SK-N-SH (cell line): ENCODE measurements around the gene RASD2. TPM values are rescaled to one million over a fixed set of nuclear protein-coding genes. Genes with fewer than 3 reads are reported as not detected.

Experiments used
- CTCF ChIA-PET: fragments of 300-600, 350-600 bp; formaldehyde crosslinking; extraction: SDS; loops from one replicate; lab custom pipeline; 2021; lab: Yijun Ruan, JAX
- POLR2A ChIA-PET: fragments of 350-600 bp; sonication (Branson Sonifier 250); formaldehyde crosslinking; extraction: SDS; loops from one replicate; lab custom pipeline; 2020; ENCODE audit warnings: antibody characterized with exemption, inconsistent platforms; lab: Yijun Ruan, JAX
- DNase-seq: peaks from one replicate; pipeline ENCODE4 v3.0.0; 2012
- H2AFZ ChIP-seq: fragments of 200-600 bp; sonication (generic); 2 replicates; pipeline ENCODE4 v1.8.1; 2016; ENCODE audit warnings: antibody characterized with exemption, mild to moderate bottlenecking, low read depth
- H3F3A ChIP-seq: fragments of 200-600 bp; sonication (generic); replicated peaks from 2 replicates; pipeline ENCODE3; 2016; ENCODE audit warnings: antibody characterized with exemption, mild to moderate bottlenecking; ENCODE audit not compliant: insufficient read depth
- H3K27ac ChIP-seq, 2 experiments: fragments of 200-500 bp in 1 of 2; fragments of 200-600 bp in 1 of 2; sonication (Bioruptor generic) in 1 of 2; sonication (generic), shearing (Covaris generic) in 1 of 2; 2 replicates each; pipeline versions ENCODE4 v1.5.1 to v1.6.1; 2014 to 2016; ENCODE audit warnings: low read depth in 2 of 2, inconsistent platforms in 1 of 2, low read length in 1 of 2, mild to moderate bottlenecking in 1 of 2, mixed read lengths in 1 of 2
- H3K27me3 ChIP-seq: fragments of 200-600 bp; sonication (generic), shearing (Covaris generic); 2 replicates; pipeline ENCODE4 v1.6.1; 2016; ENCODE audit warnings: mixed run types; ENCODE audit not compliant: insufficient read depth
- H3K36me3 ChIP-seq, 2 experiments: fragments of 200-500 bp in 1 of 2; fragments of 200-600 bp in 1 of 2; sonication (Bioruptor generic) in 1 of 2; sonication (generic) in 1 of 2; replicated peaks in 1 of 2; 2 replicates each; pipeline versions ENCODE3 to v1.5.1; 2014 to 2016; ENCODE audit warnings: low read length in 1 of 2, mild to moderate bottlenecking in 1 of 2; ENCODE audit not compliant: insufficient read depth in 2 of 2, control insufficient read depth in 1 of 2
- H3K4me1 ChIP-seq, 2 experiments: fragments of 200-500 bp in 1 of 2; fragments of 200-600 bp in 1 of 2; sonication (Bioruptor generic) in 1 of 2; sonication (generic), shearing (Covaris generic) in 1 of 2; 2 replicates each; pipeline versions ENCODE4 v1.5.1 to v1.6.1; 2014 to 2016; ENCODE audit warnings: low read depth in 1 of 2, low read length in 1 of 2, mixed run types in 1 of 2; ENCODE audit not compliant: insufficient read depth in 2 of 2, control insufficient read depth in 1 of 2
- H3K4me2 ChIP-seq: fragments of 200-600 bp; sonication (generic), shearing (Covaris generic); 2 replicates; pipeline ENCODE4 v1.6.1; 2017; ENCODE audit warnings: mixed run types
- H3K4me3 ChIP-seq, 2 experiments: fragments of 200-500 bp in 1 of 2; fragments of 200-600 bp in 1 of 2; sonication (Bioruptor generic) in 1 of 2; sonication (generic), shearing (Covaris generic) in 1 of 2; 2 replicates each; pipeline versions ENCODE4 v1.5.1 to v1.8.1; 2014 to 2016; ENCODE audit warnings: low read depth in 2 of 2, inconsistent platforms in 1 of 2, low read length in 1 of 2, mild to moderate bottlenecking in 1 of 2, mixed read lengths in 1 of 2, moderate library complexity in 1 of 2
- H3K79me2 ChIP-seq: fragments of 200-600 bp; sonication (generic); 2 replicates; pipeline ENCODE4 v1.8.1; 2017; ENCODE audit warnings: mild to moderate bottlenecking; ENCODE audit not compliant: insufficient read depth
- H3K9ac ChIP-seq: fragments of 200-600 bp; sonication (generic); 2 replicates; pipeline ENCODE4 v1.6.1; 2017; ENCODE audit warnings: mixed run types
- H3K9me2 ChIP-seq: fragments of 200-600 bp; sonication (generic); 2 replicates; pipeline ENCODE4 v1.6.1; 2017; ENCODE audit warnings: mixed run types
- H3K9me3 ChIP-seq: fragments of 200-600 bp; sonication (generic); 2 replicates; pipeline ENCODE4 v1.6.1; 2017; ENCODE audit warnings: mixed run types, mild to moderate bottlenecking, moderate library complexity
- H4K20me1 ChIP-seq: fragments of 200-600 bp; sonication (generic); 2 replicates; pipeline ENCODE4 v1.6.1; 2017; ENCODE audit warnings: mild to moderate bottlenecking, mixed run types; ENCODE audit not compliant: insufficient read depth
- GATA2 ChIP-seq: sonication (generic); formaldehyde crosslinking; IDR thresholded peaks from 2 replicates; pipeline ENCODE4 v1.5.0; 2020; ENCODE audit warnings: mild to moderate bottlenecking, missing genetic modification reagents
- SIN3A ChIP-seq: IDR thresholded peaks from 2 replicates; pipeline ENCODE4 v1.6.1; 2012; ENCODE audit warnings: low read depth, mild to moderate bottlenecking, low read length, moderate library complexity, borderline replicate concordance
- SMC3 ChIP-seq: IDR thresholded peaks from 2 replicates; pipeline ENCODE4 v1.6.1; 2012; ENCODE audit warnings: low read depth, low read length, improper control_type of control experiment
- TCF12 ChIP-seq: IDR thresholded peaks from 2 replicates; pipeline ENCODE4 v1.4.0; 2012
- YY1 ChIP-seq: IDR thresholded peaks from 2 replicates; pipeline ENCODE4 v1.4.0; 2012; ENCODE audit warnings: low read depth, mild to moderate bottlenecking
- WGBS: methylation state at CpG from one replicate; pipeline ENCODE4 v1.1.6; 2017; ENCODE audit warnings: low lambda C conversion rate; 5-methylcytosine and 5-hydroxymethylcytosine counted together
- polyA plus RNA-seq, 3 experiments: library from polyadenylated mRNA; depleted of rRNA; stranded (reverse); fragments of >200 nt; gene quantifications; 2 replicates each; pipeline ENCODE4 v1.2.3, GENCODE V29; 2012
- TF ChIP-seq, protein P1 (sequence below): IDR thresholded peaks from 2 replicates; pipeline ENCODE4; 2012
- TF ChIP-seq, protein P2 (sequence below): IDR thresholded peaks from 2 replicates; pipeline ENCODE4 v1.4.0; 2012; ENCODE audit warnings: low read depth, borderline replicate concordance

RASD2 gene
- polyA plus RNA-seq, 1 of the 3 experiments (the other 2 are of a cell fraction), result 0.30 TPM

DNA sequence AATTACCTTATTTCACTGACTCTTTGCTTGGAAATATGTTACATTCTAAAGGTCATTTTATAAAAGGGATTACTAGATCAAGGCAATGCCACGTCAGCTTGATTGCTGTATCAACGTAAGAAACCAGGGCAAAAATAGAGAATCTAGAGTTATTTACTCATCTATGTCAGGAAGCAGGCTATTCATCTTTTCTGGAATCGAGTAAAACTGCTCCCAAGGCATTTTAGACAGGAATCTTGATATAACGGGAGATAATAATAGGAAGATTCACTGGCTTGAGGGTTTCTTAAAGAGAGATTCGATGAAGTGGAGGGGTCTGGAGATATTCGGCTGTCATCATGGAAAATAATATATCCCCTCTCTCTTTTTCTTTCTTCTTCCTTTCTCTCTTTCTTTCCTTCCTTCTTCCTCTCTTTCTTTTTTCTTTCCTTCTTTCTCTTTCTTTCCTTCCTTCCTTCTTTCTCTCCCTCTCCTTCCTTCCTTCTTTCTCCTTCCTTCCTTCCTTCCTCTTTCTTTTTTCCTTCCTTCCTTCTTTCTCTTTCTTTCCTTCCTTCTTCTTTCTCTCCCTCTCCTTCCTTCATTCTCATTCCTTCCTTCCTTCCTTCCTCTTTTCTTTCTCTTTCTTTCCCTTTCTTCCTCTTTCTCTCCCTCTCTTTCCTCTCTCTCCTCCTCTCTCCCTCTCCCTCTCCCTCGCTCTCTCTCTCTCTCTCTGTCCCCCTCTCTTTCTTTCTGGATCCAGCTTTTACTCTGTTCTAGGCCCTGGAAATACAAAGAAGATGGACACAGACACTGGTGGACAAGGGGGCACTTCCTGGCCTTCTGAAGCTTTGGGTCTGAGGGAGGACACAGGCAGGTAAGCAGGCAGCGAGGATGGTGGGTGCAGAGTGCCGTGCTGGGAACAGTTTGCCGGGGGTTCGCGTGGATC, 18.1 kb upstream of the RASD2 start:
- no peaks in the 10 kb centered on the region for H4K20me1 ChIP-seq
- no peaks in the 10 kb centered on the region for H3K36me3 ChIP-seq
- 71% methylated on average over 12 of the region's 12 CpGs for WGBS
- H3K9me3 ChIP-seq, result no peaks in the 10 kb centered on the region
- H3K4me3 ChIP-seq, result no peak overlapping the region
- H3K27ac ChIP-seq, result no peak overlapping the region
- H3K79me2 ChIP-seq, result no peaks in the 10 kb centered on the region
- no peak overlapping the region for H3K9ac ChIP-seq
- no peak for DNase-seq
- H2AFZ ChIP-seq, result no peak overlapping the region
- no peaks in the 10 kb centered on the region for H3F3A ChIP-seq
- TF ChIP-seq, protein P1, sequence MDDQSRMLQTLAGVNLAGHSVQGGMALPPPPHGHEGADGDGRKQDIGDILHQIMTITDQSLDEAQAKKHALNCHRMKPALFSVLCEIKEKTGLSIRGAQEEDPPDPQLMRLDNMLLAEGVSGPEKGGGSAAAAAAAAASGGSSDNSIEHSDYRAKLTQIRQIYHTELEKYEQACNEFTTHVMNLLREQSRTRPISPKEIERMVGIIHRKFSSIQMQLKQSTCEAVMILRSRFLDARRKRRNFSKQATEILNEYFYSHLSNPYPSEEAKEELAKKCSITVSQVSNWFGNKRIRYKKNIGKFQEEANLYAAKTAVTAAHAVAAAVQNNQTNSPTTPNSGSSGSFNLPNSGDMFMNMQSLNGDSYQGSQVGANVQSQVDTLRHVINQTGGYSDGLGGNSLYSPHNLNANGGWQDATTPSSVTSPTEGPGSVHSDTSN, result 0 out of 2 replicates have a peak, but pooled peaks have one; percentile 8
- TF ChIP-seq SIN3A, result no peak
- TF ChIP-seq, protein P2, sequence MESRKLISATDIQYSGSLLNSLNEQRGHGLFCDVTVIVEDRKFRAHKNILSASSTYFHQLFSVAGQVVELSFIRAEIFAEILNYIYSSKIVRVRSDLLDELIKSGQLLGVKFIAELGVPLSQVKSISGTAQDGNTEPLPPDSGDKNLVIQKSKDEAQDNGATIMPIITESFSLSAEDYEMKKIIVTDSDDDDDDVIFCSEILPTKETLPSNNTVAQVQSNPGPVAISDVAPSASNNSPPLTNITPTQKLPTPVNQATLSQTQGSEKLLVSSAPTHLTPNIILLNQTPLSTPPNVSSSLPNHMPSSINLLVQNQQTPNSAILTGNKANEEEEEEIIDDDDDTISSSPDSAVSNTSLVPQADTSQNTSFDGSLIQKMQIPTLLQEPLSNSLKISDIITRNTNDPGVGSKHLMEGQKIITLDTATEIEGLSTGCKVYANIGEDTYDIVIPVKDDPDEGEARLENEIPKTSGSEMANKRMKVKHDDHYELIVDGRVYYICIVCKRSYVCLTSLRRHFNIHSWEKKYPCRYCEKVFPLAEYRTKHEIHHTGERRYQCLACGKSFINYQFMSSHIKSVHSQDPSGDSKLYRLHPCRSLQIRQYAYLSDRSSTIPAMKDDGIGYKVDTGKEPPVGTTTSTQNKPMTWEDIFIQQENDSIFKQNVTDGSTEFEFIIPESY, result no peak
- TF ChIP-seq, all 33 proteins: peak for 1
- POLR2A ChIA-PET, result no interaction called here
- CTCF ChIA-PET, result interaction anchor here (0.6 to 8.6 kb wide), 10 partner anchors 10 to 172 kb away, joined by 3 to 60 read pairs (median 4); partner anchors contain the start of gene RASD2
- H3K4me2 ChIP-seq, result no peak overlapping the region
- peaks cover 0 to 32% of the 10 kb centered on the region in 2 experiments; a peak in 1 of 4 replicates for H3K4me1 ChIP-seq
- H3K27me3 ChIP-seq, result no peaks in the 10 kb centered on the region
- no peaks in the 10 kb centered on the region for H3K9me2 ChIP-seq

DNA sequence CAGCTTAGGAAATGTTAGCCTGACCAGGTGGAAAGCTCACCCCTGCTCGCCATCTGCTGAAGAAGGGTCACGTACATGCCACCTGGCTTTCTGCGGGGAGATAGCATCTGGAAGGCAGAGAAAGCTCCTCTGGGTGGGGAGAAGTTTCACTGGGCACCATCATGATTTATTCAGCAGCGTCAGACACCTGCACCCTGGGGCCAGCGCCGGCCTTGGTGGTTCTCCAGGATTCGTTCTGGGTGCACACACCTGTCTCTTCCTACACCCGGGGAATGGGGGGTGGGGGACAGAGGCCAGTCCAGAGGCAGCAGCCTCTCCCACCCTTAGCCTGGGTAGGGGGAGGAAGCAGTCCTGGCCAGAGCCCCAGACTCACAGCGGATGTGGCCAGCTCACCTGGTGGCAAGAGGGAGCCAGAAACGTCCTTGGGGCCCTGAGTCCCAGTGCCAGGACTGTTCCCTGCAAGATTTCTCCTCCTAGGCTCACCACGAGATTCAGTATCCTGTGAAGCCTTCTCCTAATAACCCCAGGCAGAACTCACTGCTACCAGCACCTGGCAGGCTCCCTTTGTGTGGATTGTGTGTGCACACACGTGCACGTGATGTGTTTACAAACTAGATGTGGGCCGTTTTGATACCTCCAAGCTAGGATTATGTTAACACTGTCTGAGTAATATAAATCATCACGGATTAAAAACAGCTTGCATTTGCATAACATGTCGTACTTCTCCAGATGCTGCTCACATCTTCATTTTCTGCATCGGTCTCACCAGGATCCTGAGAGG, 17.3 kb upstream of the RASD2 start:
- no peak overlapping the region for H2AFZ ChIP-seq
- H3F3A ChIP-seq, result no peaks in the 10 kb centered on the region
- POLR2A ChIA-PET, result interaction anchor here (0.9 kb wide), 1 partner anchor 13 kb away, joined by 3 read pairs; no protein-coding TSS in a partner anchor
- H3K4me1 ChIP-seq, result peaks cover 0 to 32% of the 10 kb centered on the region in 2 experiments; a peak in 1 of 4 replicates
- no peak for TF ChIP-seq YY1
- TF ChIP-seq GATA2 (CRISPR knock-in tag), result peak; percentile 70
- TF ChIP-seq SMC3, result no peak
- no peak for TF ChIP-seq TCF12
- TF ChIP-seq, all 33 proteins: peak for 1
- Histone ChIP-seq H3K9me3 (no peaks in the 10 kb centered on the region), H3K9ac (no peak overlapping the region), H4K20me1 (no peaks in the 10 kb centered on the region), H3K27ac (no peak overlapping the region), H3K9me2 (no peaks in the 10 kb centered on the region), H3K36me3 (no peaks in the 10 kb centered on the region), H3K79me2 (no peaks in the 10 kb centered on the region), H3K4me3 (no peak overlapping the region), H3K27me3 (no peaks in the 10 kb centered on the region), H3K4me2 (no peak overlapping the region)
- WGBS, result 76% methylated on average over 10 of the region's 17 CpGs
- CTCF ChIA-PET, result interaction anchor here (0.6 to 8.6 kb wide), 7 partner anchors 10 to 173 kb away, joined by 3 to 60 read pairs (median 4); partner anchors contain the start of gene RASD2
- DNase-seq, result no peak
